ENCODE results near the gene SMAD3. TPM values are rescaled to one million over a fixed set of nuclear protein-coding genes. Genes with fewer than 3 reads are reported as not detected.
A peak's percentile ranks its signal among the peaks of the same experiment; 100 is the strongest.

Gene SMAD3
- total RNA-seq, 4 donors from 2014 or later = 21.2 to 32.3 (median 24.2) TPM

- Histone ChIP-seq H3K36me3 (peaks cover 7 to 50% (median 35%) of the 10 kb centered on the region in 4 donors), H3K4me3 (no peak overlapping the region), H3K4me1 (peaks cover 58 to 78% (median 69%) of the 10 kb centered on the region in 4 donors), H3K9me3 (no peaks in the 10 kb centered on the region), H3K27ac (replicated peaks in 1 of 4) (peak overlapping the region; percentile 65 to 76 (median 70)), H3K27me3 (no peaks in the 10 kb centered on the region)
- intact Hi-C loops (cut with DNase I) = loop anchor here (5.0 kb wide), 1 partner anchor 125 kb away; the partner anchor contains the start of gene SMAD3
- TF ChIP-seq POLR2AphosphoS5 (IDR thresholded peaks at IDR 0.05) (no peak), EP300 (IDR thresholded peaks at IDR 0.05) (no peak), CTCF (IDR thresholded peaks at IDR 0.05) (no peak), POLR2A (IDR thresholded peaks at IDR 0.05; ENCODE audit: low read depth) (no peak)
- 89% methylated on average over 5 of the region's 5 CpGs for WGBS
- peak; percentile 60 for DNase-seq (ENCODE audit: extremely low spot score)
These were observed 126.9 kb downstream of the SMAD3 start for GRCh38 chr15:67192185-67192820.

- intact Hi-C loops (cut with DNase I) = loop anchor here (5.0 kb wide), 1 partner anchor 126 kb away; the partner anchor contains the start of gene SMAD3
- DNase-seq (ENCODE audit: extremely low spot score) = peak; percentile 89
- H3K27ac ChIP-seq (replicated peaks in 1 of 4) = peak overlapping the region; percentile 65 to 76 (median 70)
- H3K4me3 ChIP-seq = no peak overlapping the region
- TF ChIP-seq POLR2AphosphoS5 (IDR thresholded peaks at IDR 0.05) (peak in 1 of 2 donors; percentile 33), EP300 (IDR thresholded peaks at IDR 0.05) (no peak), CTCF (IDR thresholded peaks at IDR 0.05) (no peak), POLR2A (IDR thresholded peaks at IDR 0.05; ENCODE audit: low read depth) (no peak)
- no peaks in the 10 kb centered on the region for H3K27me3 ChIP-seq
- WGBS = 49% methylated on average over 12 of the region's 12 CpGs
- H3K9me3 ChIP-seq = no peaks in the 10 kb centered on the region
- H3K36me3 ChIP-seq = peaks cover 7 to 46% (median 28%) of the 10 kb centered on the region in 4 donors
- peaks cover 47 to 72% (median 62%) of the 10 kb centered on the region in 4 donors for H3K4me1 ChIP-seq
These were observed 128.0 kb downstream of the SMAD3 start for GRCh38 chr15:67193223-67193990.

GRCh38 chr15:67194171-67195114 is 129.0 kb downstream of the SMAD3 start:
- Histone ChIP-seq H3K27ac (replicated peaks in 1 of 4) (peak overlapping the region; percentile 65 to 76 (median 70)), H3K4me1 (peaks cover 37 to 61% (median 55%) of the 10 kb centered on the region in 4 donors), H3K36me3 (peaks cover 7 to 35% (median 21%) of the 10 kb centered on the region in 4 donors), H3K9me3 (no peaks in the 10 kb centered on the region), H3K27me3 (no peaks in the 10 kb centered on the region), H3K4me3 (no peak overlapping the region)
- 81% methylated on average over 9 of the region's 9 CpGs for WGBS
- no peak for TF ChIP-seq EP300 (IDR thresholded peaks at IDR 0.05)
- no peak for TF ChIP-seq CTCF (IDR thresholded peaks at IDR 0.05)
- peak; percentile 24 for TF ChIP-seq POLR2A (IDR thresholded peaks at IDR 0.05; ENCODE audit: low read depth)
- intact Hi-C loops (cut with DNase I) = loop anchor here (5.0 kb wide), 2 partner anchors 58 to 127 kb away; partner anchors contain the start of genes AAGAB, IQCH and SMAD3
- DNase-seq (ENCODE audit: extremely low spot score) = peak; percentile 91

- H3K9me3 ChIP-seq = no peaks in the 10 kb centered on the region
- H3K4me3 ChIP-seq = no peak overlapping the region
- peaks cover 7 to 27% (median 17%) of the 10 kb centered on the region in 4 donors for H3K36me3 ChIP-seq
- intact Hi-C loops (cut with DNase I) = loop anchor here (5.0 kb wide), 1 partner anchor 57 kb away; the partner anchor contains the start of genes AAGAB and IQCH
- 98% methylated on average over 3 of the region's 3 CpGs for WGBS
- peak overlapping the region; percentile 65 to 76 (median 70) for H3K27ac ChIP-seq (replicated peaks in 1 of 4)
- H3K27me3 ChIP-seq = no peaks in the 10 kb centered on the region
- DNase-seq (ENCODE audit: extremely low spot score) = peak; percentile 45
- H3K4me1 ChIP-seq = peaks cover 39 to 53% (median 50%) of the 10 kb centered on the region in 4 donors
- TF ChIP-seq CTCF (IDR thresholded peaks at IDR 0.05) = no peak
- no peak for TF ChIP-seq EP300 (IDR thresholded peaks at IDR 0.05)
- no peak for TF ChIP-seq POLR2AphosphoS5 (IDR thresholded peaks at IDR 0.05)
- no peak for TF ChIP-seq POLR2A (IDR thresholded peaks at IDR 0.05; ENCODE audit: low read depth)
These were observed 129.9 kb downstream of the SMAD3 start for GRCh38 chr15:67195305-67195704.

Data from esophagus muscularis mucosa (tissue), 4 donors.